ENCODE measurements around the gene TTC33. TPM values are rescaled to one million over a fixed set of nuclear protein-coding genes. Genes with fewer than 3 reads are reported as not detected.

Gene TTC33
- total RNA-seq, 1 donor from 2014 or later = 14.8 TPM

- DNase-seq = no peak
- intact Hi-C loops (cut with micrococcal nuclease) = no loop called here
- no peak for ATAC-seq
Observed at GRCh38 chr5:40784027-40784653, 28.4 kb upstream of the TTC33 start.

GRCh38 chr5:40781843-40782409, 26.2 kb upstream of the TTC33 start:
- ATAC-seq (peak; percentile 92), DNase-seq (no peak)
- intact Hi-C loops (cut with micrococcal nuclease) = no loop called here

DNA sequence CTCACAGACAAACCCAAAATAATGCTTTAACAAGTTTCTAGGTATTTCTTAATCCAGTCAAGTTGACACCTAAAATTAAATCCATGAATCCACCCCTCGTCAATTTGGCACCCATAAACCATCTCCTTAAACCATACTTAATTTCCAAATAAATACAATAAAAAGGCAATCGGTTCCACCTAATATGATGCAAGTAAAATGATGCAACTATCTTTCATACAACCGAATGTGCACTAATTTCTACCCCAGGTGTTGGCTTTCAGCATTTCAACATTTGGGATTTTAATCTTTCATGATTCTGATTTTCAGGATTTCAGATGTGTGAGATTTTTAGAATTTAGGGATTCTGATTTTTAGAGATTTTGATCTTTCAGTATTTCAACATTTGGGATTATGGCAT, 25.1 kb upstream of the TTC33 start:
- no peak for DNase-seq
- no peak for ATAC-seq
- intact Hi-C loops (cut with micrococcal nuclease) = no loop called here

DNA sequence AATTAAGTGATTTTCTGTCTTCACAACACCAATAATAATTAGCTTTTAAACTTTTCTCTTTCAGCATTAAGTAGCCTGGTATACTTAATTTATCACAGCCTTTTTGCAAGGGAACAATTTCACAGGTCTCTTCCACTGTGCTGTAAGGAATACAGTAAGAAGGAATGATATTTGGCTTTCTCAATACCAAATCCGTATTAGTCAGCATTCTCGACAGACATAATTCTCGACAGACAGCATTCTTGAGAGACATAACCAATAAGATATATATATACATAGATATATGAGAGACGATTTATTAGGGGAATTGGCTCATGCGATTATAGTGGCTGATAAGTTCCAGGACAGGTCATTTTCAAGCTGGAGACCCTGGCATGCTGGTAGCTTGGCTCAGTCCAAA, 24.4 kb upstream of the TTC33 start:
- DNase-seq (no peak), ATAC-seq (no peak)
- intact Hi-C loops (cut with micrococcal nuclease) = no loop called here

- intact Hi-C loops (cut with micrococcal nuclease) = no loop called here
- no peak for DNase-seq
- ATAC-seq = no peak
Observed at GRCh38 chr5:40779561-40779960, 23.8 kb upstream of the TTC33 start.

DNA sequence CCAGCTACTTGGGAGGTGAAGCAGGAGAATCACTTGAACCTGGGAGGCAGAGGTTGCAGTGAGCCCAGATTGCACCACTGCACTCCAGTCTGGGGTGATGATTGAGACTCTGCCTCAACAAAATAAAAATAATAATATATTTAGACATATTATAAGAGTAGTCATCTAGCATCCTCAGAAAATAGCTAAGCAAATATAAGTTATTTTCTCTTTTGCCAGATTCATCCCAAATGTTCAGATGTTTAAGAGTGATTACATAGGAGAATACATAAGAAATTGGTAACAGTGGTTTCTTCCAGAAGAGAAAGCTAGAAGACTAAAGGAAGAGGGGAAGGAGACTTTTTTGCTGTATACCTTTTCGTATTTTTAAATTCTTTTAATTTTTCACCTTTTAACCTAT, 22.4 kb upstream of the TTC33 start:
- ATAC-seq = no peak
- intact Hi-C loops (cut with micrococcal nuclease) = no loop called here
- no peak for DNase-seq

GRCh38 chr5:40776658-40776977, 20.9 kb upstream of the TTC33 start:
- DNase-seq (no peak), ATAC-seq (no peak)
- intact Hi-C loops (cut with micrococcal nuclease) = no loop called here

DNA sequence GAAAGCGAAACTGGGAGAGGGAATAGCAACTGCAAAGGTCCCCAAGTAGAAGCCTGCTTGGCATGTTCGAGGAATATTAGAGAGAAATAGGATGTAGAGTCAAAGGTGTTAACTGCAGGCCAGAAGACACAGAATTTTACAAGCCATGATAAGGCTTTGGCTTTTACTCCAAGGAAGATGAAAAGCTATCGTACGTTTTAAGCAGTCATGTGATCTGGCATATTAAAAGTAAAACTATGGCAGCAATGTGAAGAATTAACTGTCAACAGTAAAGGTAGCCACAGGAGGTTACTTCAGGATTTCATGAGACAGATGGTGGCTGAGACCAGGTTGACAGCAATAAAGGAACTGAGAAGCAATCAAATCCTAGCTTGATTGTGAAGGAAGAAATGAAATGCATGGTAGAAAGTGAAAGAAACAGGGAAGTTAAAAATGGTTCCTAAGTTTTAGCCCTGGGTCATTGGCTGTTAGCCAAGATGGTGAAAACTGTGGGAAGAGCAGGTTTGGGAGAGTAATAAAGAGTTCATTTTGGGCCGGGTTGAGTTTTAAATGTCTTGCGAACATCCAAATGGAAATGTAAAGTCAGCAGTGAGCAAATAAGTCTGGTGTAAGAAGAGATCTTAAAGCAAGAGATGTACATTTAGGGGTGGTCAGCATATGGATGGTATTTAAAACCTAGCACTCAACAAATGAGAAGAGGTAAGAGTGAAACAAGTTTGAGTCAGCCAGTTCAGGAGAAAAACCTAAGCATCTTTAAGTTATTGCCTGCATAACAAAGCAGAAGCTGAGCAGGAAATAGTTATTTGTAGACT, 20.3 kb upstream of the TTC33 start:
- DNase-seq = no peak
- intact Hi-C loops (cut with micrococcal nuclease) = no loop called here
- ATAC-seq = no peak

DNA sequence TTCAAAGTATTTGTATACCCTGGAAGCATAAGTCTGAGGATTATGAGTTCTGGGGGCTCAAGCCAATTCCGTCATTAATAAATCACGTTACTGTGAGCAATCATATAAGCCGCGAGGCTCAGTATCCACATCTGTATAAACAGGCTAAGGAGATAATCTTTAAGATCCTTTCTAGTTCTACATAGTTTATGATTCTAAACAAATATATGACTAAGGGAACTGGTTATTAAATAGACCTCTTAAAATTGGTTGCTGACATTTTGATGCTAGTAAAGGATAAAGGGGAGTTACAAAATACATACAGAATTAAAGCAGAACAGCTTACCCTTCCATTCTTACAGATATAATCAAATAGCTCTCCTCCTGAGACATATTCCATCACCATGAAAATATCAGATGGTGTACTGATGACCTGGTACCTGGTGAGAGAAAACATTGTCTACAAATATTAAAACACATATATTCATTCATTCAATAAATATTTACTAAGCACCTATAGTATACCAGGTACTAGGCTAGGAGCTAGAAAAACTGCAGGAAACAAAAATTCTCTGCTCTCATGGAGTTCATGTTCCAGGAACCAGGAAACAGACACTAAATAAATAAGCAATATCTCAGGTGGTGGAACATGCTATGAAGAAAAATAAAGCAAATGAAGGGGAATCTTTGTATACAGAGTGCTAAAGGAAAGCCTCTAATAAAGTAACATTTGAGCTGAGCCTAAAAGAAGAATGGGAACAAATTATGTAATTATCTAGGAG, 19.5 kb upstream of the TTC33 start:
- ATAC-seq (no peak), DNase-seq (no peak)
- intact Hi-C loops (cut with micrococcal nuclease) = no loop called here

GRCh38 chr5:40774623-40775022, 18.9 kb upstream of the TTC33 start:
- DNase-seq (no peak), ATAC-seq (no peak)
- intact Hi-C loops (cut with micrococcal nuclease) = no loop called here

DNA sequence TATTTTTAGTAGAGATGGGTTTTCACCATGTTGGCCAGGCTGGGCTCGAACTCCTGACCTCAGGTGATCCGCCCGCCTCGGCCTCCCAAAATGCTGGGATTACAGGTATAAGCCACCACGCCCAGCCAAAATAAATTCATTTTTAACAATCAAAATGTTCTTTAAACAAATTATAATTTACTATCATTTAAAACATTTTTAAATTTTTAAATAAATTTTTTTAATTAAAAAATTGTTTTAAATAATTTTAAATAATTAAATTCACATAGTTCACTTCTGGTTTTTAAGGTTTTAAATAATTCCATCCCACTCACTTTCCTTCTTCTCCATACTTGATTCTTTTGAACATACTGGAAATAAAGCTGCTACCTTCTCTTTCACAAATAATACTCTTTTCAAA, 15.0 kb upstream of the TTC33 start:
- ATAC-seq (no peak), DNase-seq (no peak)
- intact Hi-C loops (cut with micrococcal nuclease) = no loop called here

DNA sequence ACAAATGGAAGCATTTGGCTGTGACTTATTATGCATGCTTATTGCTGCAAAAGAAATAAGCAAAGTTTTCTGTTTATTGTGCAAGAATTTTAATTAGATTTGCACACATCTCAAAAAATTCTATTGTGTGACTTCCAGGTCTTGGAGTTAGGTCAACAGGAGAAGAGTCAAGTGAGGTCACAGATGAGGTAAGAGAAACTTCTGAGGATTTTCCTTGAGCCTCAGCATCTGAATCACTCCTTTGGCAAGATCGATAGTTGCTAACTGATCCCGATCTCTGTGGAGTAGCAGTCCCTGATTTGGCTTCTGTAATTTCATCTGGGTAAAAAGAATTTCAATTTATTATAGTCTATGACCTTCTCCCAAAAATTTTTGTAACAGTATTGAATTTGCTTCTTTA, 6.9 kb upstream of the TTC33 start:
- ATAC-seq = no peak
- no peak for DNase-seq
- intact Hi-C loops (cut with micrococcal nuclease) = no loop called here

- DNase-seq (no peak), ATAC-seq (no peak)
- intact Hi-C loops (cut with micrococcal nuclease) = loop anchor here (10.0 kb wide), 1 partner anchor 117 kb away; no protein-coding TSS in a partner anchor
Observed at GRCh38 chr5:40757400-40757799, 1.6 kb upstream of the TTC33 start.

DNA sequence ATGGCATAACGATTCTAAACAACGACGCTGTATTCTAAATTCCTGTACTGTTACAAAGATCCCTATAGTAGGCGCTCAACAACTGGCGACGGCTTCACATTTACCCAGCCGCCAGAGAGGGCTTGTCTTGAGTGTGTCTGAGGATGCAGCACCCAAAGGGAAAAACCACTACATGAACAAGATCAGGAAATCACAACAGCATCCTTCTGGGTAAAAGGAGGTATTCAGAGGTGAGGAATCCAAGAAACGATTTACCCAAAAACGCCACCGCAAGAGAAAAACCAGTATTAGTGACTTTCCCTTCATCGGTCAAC, 711 bp downstream of the TTC33 start:
- intact Hi-C loops (cut with micrococcal nuclease) = loop anchor here (10.0 kb wide), 1 partner anchor 120 kb away; no protein-coding TSS in a partner anchor
- peak; percentile 68 for DNase-seq

DNA sequence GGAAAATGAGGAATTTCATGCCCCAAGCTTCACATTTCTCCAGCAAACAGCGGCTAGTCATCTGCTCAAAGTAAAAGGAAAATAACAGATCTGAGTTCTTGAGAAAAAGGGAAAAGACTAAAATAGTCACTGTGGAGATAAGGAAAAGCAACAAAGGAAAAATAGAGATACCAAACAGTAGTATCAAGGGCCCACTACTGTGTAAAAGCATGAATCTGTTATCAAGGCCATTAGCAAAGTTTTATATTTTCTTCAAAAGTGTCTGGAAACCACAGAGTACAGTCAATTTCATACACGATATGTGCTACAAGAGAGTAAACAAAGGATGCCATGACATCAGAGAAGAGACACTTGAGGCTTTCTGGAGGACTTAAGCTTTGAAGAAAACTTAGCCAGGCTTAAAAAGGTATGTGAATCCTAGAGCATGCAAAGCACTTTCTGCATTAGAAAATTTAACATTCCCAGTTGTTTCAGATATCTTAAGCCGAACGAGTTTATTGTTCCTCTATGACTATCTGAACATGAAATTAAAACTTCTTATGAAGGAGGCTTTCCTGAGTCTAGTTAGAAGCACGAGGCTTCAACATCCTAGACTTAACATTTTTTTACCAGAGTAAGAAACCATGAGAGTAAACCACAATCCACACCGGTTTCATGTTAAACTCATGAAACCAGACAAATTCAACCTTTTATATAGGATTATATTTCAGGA, 1.2 kb downstream of the TTC33 start:
- ATAC-seq = no peak
- DNase-seq = no peak
- intact Hi-C loops (cut with micrococcal nuclease) = loop anchor here (10.0 kb wide), 1 partner anchor 120 kb away; no protein-coding TSS in a partner anchor

More for the DNA sequence above, 711 bp downstream of the TTC33 start:
- ATAC-seq = peak; percentile 93

DNA sequence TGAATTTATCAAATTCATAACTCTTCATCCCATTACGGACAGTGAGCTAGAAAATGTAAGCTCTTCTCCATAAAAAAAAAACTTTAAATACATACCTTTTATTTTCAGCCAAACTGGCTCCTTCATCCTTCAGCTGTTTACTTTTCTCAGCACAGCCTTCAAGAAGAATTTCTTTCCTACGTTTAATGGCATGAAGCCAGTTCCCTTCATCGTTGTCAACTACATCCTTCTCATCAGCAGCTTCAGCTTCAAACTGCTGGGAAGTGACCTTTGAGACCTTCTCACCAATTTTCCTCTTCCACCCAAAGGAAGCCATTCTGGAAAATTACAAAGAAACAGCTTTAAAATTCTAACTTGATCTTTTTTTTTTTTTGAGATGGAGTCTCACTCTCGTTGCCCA, 9.1 kb downstream of the TTC33 start:
- intact Hi-C loops (cut with micrococcal nuclease) = no loop called here
- DNase-seq (no peak), ATAC-seq (no peak)

DNA sequence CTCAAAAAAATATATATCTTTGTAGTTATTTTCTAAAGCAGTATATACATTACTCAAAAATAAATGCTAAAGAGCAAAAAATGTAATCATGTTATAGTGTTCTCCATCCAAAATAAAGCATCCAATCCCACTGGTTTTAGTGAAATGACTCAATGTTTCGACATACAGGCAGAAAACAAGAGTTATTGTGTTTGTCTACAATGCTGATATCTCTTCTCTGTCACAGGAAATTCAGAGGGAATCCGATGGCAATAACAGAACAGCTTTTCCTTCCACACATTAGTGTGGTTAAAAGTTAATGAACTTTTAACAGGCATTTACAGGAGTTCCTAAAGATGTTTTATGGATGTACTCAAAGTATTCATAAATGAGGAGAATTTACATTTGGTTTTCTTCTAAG, 12.0 kb downstream of the TTC33 start:
- ATAC-seq (no peak), DNase-seq (no peak)
- intact Hi-C loops (cut with micrococcal nuclease) = no loop called here

DNA sequence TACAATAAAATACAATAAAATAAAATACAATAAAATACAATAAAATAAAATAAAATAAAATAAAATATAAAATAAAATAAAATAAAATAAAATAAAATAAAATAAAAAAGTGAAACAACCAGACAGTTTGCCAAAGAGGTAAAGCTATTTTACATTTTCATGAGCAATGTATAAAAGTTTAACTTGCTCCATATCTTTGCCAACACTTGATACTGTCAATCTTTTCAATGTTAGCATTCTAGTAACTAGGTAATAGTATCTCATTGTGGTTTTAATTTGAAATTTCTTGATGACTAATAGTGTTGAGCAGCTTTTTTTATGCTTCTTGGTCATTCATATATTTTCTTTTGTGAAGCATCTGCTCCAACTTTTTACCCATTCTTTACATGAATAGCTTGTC, 17.3 kb downstream of the TTC33 start:
- no peak for DNase-seq
- ATAC-seq = no peak
- intact Hi-C loops (cut with micrococcal nuclease) = loop anchor here (10.0 kb wide), 1 partner anchor 794 kb away; no protein-coding TSS in a partner anchor

GRCh38 chr5:40736103-40736875, 19.5 kb downstream of the TTC33 start:
- intact Hi-C loops (cut with micrococcal nuclease) = loop anchor here (10.0 kb wide), 1 partner anchor 791 kb away; no protein-coding TSS in a partner anchor
- no peak for DNase-seq
- ATAC-seq = peak; percentile 63

Data from left ventricle myocardium superior (tissue), 1 donor.